Activated naive CD4-positive, alpha-beta T cell treated with Interleukin-2 at 50 U/mL for 16 hours (primary cell): ENCODE measurements around the gene MYO1B.

Experiments used
- DNase-seq: peaks from one replicate; pipeline ENCODE4 v3.0.0-alpha.2; 2020

MYO1B gene

DNA sequence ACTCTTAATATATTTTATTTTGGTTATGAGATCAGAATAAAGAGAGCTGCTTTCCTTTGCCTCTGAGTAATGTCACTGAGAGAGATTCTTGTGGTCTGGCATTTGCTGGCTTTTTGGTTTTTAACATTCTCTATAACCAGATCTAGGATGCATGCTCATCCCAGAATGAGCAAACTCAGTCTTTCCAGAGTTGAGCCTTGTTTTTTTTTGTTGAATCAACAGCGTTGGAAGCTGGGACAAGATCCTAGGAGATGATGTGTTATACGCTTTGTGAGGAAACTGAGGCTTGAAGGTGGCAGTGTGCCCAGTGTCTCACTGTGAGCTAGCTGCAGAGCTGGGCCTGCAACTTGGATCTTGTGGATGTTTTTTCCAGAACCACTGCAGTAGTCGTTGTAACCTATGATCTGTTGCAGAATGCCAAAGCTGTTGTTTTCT is 19.5 kb downstream of the MYO1B start:
- no peak for DNase-seq

DNA sequence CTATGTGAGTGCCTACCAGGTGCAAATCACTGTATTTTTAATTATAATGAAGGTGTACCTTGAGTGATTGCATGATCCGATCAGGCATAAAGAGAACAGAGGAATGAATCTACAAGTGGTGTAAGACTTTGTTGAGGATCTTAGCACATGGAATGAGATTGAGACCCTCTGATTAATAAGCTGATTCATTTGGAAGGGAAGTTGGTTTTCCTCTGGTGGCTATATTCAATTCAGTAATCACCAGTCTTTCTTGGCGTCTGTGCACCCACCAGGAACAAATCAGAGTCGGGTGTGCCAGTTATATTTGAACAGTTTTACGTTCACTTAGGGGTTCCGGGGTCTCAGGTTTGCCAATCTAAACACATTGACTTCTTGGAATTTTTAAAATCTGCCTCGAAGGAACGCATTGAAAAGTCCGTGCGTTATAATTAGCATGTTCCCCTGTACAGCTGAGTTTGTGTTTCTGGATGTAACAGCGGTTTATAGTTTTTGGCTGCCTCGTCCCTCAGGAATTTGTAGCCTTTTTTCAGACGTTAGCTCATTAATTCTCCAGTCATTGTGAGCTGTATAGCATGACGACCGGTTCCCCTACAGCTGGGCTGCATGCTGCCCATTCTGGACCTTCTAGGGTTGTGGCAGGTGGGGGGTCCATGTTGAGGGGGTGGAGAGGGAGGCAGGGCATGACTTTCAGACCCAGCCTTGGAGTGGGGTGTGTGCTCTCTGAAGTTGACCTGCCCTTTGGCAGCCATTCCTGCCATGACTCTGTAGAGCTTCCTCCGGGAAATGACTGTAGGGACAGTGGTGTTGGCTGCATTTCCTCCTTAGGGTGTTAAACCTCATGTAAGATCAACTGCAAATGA is 20.3 kb downstream of the MYO1B start:
- DNase-seq: no peak

DNA sequence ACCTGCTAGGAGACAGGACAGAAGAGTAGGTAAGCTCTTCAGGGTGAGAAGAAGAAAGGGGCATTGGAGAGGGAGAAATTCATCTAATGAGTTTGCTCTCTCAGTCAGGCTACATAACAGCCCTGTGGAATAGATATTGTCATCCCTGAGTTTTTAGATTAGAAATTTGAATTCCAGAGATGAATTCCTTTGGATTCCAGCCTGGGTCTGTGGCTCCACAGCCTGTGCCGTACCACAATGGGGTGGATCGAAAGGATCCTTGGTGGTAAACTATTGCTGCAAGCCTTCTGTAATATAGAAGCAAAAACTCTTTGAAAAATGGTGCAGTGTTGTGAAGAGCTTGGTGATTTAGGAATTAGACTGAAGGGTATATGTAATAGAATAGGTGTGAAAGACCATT is 21.0 kb downstream of the MYO1B start:
- DNase-seq: no peak

DNA sequence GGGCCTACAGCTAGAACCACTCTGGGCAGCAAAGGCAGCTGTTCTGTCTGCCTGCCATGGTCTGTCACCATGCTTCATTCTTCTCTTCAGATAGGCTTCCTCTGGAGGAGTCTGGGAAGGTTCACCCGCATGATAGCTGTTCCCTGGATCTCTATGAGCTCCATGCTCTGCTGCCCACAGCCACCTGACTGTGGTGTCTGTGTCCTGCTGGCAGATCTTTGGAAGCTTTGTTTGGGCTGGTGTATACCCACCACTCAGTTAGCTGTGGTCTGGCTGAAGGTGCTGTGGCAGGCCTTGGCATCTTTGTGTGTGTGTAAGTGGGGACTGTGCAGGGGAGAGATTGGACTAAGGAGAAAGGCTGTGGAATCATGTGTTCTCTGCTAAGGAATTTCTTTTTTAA is 23.4 kb downstream of the MYO1B start:
- DNase-seq: no peak

DNA sequence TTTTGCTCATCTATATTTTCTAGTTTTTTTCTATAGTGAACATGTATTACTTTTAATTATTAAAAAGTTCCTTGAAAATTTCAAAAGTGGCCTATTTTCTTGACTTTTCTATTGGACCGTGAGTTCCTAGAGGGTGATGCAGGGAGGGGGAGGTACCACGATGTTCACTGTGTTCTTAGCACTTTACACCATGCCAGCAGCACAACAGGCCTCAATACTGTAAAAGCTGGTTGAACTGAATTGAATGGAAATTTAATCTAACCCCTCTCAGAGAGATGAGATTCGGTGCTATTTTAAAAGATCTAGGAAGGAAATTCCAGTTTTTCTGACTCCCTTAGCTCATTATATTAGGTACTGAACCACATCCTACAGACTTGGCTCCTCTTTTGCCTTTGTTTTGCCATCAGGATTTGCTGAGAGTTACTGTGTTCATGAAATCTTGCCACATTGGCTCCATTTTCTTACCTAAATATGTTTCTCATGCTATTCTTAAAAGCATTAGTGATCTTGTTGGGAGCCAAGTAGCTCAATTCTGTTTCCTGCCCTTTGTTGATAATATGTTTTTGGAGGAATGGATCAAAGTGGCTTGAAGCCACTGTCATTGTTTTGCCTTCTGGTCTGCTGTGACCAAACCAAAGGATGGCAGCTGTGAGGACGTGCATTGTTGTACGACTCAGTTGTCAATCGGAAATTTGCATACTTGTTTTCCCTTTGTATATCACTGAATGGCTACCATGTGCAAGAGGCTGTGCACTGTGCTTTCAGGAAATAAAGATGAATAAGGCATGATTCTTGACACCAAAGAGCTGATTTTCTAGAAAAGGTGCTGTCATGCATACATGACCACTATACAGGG is 25.3 kb downstream of the MYO1B start:
- no peak for DNase-seq

DNA sequence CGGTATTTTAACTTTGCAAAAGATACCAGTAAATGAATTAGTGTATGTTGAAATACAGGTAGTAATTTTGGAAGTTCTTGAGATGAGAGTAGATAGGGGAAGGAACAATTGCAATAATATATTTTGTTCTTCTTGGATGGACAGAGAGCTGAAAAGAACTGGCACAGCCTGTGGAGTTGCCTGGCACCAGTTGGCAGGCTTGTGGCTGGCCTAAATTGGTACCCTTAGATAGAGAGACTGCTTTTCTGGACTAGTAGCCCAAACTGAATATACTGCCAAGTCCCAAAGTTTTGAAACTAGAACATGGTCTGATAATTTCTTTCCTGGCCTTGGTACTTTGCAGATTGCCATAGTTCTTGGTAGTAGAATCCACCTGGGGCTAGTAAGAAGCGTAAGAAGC is 26.9 kb downstream of the MYO1B start:
- no peak for DNase-seq

DNA sequence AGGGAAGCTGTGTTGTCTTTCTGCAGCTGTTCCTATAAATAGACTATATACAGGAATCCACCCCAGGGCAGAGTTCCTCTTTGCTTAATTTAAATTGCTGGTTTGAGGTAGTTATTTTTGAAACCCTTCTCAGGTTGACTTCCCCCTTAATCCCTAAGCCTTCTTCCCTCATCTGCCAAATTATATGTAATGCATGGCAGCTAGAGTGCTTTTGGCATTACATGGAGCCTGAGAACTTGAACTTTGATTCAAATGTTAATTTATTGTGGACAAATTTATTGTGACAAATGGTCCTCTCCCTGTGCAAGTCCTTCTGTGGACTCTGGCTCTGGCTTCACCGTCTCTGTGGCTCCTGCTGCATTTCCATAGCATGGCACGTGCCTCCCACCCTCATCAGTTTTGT is 29.2 kb downstream of the MYO1B start:
- DNase-seq: no peak

DNA sequence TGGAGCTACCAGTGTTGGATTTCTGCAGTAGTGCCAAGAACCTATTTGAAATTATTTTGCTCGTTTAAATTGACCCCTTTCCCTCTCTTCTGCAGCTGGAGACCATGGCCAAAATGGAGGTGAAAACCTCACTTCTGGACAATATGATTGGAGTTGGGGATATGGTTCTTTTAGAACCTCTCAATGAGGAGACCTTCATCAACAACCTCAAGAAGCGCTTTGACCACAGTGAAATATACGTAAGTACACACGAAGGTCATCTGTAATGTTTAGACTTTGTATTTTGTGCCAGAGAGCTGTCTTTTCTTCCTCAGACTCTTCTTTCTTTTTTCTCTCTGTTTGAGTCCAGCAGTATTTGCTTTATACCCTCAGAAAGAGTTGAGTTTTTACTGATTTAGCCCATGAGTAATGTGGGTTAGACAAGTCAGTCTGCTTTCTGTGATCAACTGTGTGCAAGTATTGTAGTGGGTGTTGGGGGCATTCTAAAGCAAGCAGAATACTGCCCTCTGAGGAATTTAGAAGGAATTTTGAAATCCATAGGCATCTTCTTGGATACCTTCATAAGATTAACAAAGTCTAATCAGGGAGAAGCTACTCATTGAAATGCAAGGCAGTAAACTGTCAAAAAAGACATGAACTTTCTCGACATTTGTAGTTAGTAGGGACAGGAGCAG is 31.7 kb downstream of the MYO1B start:
- no peak for DNase-seq

DNA sequence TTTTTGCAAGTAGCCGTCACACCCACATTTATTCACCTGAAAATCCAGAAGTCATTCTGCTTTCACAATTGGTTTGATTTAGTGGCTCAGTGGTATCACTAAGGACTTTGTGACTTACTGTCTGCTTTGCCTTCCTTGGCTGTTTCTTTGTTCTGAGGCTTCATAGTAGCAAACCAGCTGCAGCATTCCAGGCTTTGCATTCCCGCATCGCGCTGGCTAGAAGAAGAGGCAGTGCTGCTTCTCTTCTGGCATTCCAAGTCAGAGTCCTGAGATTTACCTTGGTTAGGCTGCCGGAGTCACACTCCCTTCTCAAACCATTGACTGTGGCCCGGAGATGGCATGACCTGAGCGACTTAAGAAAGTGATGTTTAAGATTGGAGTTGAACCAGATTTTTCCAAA is 35.1 kb downstream of the MYO1B start:
- DNase-seq: no peak

DNA sequence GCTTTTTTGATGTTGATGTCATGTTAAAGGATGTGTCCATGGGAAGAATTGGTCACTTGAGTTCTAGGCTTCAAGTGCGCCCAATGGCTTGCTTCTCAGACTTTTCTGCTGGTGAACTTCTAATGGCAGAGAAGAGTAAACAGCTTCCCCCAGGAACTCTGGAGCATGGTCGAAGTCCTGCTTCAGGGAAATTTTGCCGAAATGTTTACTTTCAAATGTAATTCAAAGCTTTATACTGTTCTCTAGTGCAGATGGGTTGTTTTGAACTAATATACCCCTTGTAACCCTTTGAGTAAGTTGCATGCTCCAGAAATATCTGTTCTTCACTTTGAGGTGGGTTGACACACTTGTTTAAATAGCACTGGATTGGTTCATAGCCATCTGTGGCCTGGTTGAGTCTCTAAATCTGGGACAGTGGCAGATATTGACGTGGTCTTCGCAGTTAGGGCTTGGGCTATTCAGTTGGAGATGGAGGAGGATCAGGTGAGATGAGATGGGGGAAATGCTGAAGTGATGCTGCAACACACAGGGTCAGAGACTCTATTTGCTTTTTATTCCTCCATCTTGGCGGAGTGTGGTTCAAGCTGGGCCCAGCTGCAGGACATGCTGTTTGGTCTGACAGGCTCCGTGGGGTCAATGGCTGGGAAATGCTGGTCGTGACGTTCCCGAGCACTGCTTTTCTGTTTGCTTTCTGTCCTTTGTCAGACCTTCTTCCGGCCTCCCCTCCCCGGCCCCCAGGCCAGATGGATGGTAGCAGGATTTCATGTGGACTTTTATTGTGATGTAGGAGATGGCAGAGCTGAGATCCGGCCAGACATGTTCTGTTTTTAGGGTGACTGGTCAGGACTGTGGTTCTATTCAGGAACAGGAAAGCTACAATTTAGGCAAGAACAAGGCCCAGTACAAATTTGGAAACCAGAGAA is 35.9 kb downstream of the MYO1B start:
- no peak for DNase-seq

DNA sequence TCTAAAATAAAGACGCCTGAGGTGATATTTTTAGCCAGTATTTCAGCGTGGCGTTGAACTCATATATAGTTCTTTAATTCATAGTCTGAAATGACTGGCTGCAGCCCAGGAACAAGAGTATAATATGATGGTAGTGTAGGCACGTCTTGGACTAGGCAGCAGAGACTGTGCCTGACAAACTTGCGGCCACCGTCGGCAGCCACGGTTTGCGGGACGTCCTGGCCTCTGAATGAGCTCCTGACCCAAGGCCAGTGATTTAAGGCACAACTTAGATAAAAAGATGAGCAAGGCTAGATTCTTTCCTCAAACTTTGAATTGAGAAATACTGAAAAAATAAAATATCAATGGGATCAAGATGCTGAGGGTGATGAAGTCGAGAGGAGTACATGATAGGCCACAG is 40.0 kb downstream of the MYO1B start:
- DNase-seq: no peak

DNA sequence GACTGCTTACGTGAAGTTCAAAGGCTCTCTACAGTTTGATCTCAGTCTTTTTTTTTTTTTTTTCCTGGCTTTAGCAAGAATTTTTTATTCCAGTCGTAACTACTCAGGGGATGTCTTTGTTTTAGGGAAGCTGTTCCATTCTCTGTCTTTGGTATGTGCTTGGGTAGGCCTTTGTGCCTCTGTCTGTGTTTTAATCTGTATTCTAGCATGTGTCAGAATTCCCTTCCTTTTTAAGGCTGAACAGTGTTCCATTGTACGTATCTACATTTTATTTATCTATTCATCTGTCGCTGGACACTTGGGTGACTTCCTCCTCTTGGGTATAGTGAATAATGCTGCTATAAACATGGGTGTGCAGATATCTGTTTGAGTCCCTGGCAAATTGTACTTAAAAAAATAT is 42.6 kb downstream of the MYO1B start:
- DNase-seq: no peak

DNA sequence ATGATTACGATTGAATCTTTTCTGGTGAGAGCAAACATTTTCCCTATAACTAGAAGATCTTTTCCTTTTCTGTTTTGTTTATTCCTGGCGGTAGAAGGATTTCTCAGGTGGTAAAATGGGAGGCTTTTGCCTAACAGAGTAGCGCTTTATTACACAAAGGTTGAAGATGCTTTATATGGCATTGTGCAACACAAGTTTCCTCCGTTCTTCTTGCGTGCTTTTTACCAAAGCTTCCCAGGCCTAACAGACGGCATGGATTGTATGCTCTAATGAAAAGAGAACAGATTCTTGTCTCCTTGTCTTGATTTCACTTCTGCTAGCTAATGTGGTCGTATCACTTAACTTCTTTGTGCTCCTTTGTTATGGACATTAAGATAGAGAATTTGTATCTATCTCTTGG is 43.8 kb downstream of the MYO1B start:
- no peak for DNase-seq

DNA sequence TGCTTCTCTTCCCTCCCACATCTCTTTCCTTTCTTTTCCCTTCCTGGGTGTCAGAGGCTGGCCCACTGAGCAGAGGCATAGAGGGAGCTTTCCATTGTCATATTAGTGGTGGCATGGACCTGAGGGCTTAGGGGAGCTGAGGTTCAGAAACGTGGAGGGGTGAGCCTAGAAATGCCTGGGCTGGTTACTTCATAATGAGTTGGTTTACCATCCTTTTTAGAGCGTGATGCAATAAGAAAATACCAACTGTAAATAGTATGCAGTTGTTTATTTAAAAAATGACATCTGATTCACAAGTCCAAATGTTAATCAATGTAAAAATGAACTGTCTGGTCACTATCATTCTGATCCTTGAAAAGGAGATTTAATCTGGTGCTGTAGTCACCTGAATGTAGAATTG is 46.3 kb downstream of the MYO1B start:
- DNase-seq: no peak

DNA sequence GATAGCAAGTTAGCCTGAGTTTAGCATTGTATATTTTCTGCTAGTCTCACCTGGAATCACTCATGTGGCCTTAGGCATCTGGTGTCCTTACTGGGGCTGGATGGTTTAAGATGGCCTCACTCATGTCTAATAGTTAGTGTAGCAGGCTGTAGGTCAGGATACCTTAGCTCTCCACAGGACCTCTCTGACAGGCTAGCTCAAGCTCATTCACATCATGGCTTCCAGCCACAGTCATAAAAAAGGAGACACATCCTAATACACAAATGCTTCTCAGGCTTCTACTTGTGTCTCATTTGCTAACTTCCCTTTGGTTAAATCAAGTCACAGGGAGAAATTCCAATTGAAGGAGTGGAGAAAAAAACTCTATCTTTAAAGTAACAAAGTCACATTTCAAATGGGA is 47.7 kb downstream of the MYO1B start:
- DNase-seq: no peak

DNA sequence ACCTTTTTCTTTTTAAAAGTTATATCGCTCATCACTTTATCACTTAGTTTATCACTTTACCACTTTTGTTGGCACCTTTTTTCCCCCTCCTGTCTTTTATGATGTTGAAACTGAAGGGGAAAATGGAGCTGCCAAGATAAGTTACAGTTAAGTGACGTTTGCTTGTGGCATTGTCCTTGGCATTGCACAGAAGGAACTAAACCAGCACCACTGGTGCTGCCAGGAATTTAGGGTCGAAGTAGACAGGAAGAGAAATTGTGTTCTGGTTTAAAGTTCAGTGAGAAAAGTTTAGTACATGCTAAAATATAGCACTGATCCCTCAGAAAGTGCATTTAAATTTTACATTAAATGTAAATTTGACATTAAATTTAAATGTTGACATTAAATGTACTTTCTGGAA is 49.9 kb downstream of the MYO1B start:
- DNase-seq: no peak

DNA sequence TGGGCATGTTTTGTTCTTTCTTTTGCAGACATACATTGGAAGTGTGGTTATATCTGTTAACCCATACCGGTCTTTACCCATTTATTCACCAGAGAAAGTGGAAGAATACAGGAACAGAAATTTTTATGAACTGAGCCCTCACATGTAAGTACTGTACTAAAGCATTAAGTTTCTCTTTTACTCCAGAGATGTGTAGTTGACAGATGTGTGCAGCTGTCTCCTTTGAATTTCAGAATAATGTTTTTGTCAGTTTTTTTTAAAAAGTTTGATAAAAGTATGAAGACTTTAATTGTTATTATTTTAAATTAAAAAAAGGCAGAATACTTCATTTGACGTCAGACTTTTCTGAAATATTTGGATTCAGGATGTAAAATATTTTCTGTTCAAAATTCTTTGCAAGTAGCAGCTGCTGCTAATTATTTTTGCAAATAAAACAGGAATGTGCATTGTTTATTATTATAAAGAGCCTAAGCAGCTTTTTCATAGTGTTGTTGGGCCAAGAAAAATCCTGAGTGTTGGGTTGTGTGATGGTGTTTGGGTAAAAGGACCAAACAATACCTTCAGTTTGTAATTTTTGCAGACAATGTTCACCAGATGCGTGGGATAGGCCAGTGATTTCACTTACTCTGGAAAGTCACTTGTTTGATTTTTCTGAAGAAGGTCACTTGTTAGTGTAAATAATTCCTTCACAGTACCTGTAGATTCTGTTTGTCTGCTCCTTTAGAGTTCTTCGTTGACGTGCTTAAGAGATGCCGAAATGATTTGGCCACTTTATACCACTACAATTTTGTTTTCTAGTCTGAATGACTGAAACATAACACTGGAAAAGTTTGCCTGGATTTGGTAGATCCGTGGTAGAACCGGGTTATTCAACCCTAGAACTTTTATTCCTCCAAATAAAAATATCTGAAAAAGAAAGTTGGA is 51.1 kb downstream of the MYO1B start:
- no peak for DNase-seq

DNA sequence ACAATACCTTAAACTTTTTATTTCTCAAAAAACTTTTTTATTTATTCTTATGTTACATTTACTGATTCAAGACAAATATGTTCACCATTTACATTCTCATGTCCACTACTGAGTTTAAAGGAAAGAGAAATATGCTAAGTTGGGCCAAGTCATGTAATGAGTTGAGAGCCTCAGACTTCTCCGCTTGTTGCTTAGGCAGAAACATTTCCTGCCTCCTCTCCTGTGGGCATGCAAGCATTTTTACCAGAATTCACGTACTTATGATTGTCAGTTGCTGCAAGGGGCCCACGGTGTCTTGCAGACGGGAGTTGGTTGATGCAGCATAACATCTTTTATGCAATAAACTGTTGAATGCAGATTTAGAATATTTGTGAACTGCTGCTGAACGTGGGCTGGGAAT is 51.8 kb downstream of the MYO1B start:
- DNase-seq: no peak

DNA sequence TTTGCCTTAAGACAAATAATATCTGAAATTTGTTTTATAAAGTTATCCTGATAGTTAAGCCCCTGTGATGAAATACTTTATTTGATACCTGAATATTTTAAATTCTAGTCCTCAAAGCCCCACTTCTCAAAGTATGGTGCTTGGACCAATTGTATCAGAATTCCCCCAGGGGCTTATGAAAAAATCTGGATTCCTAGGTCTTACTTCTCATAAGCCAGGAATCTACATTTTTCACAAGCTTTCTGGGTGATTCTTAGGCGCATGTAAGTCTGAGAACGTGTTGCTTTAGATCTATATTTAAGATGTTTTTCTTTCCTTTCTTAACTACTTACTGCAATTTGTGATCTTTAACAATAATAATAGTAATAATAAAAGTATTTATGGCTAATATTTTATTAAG is 53.1 kb downstream of the MYO1B start:
- DNase-seq: no peak

DNA sequence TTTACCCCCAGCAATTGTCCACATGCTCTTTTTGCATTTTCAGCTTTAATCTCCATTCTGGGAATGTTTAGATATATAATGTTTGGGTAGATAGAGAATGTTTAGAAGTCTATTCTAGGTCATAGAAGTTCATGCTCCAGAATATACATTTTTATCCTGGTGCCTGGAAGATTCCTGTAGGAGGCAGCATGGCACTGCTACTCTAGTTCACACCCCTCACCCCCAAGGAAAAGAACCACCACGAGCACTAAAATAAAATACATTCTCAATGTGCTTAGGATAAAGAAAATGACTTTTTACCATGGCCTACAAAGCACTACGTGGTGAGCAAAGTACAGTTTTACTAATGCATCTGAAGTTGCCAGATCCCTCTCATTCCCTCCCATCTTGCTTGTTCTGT is 53.8 kb downstream of the MYO1B start:
- DNase-seq: no peak

DNA sequence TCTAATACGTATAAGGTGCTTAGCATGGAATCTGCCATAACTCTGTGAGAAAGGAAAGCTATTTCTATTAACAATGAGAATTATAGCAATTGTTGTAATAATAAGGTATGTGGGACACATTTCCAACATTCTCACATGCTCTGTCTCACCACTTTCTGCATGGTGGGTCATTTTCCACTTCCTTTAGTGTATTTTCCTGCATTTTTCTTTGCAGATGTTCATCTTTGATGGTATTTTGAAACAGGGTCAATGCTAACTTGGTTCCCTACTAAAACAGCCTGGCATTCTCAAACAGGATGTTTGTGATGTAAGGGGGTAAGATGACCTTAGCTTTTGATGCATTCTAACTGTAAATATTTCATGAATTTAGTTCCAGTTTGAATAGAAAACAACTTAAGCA is 54.7 kb downstream of the MYO1B start:
- no peak for DNase-seq
